HCT116 (cell line): ENCODE results near the gene SLC39A1. TPM values are rescaled to one million over a fixed set of nuclear protein-coding genes. Genes with fewer than 3 reads are reported as not detected.

Experiments used
- ATAC-seq: fragments of 200-7000 bp; cut with Tn5 transposase; 2 replicates; pipeline ENCODE4 v1.9.1; 2020; ENCODE audit warnings: mild to moderate bottlenecking, moderate library complexity
- BruUV-seq: library from RNA; stranded (reverse); fragments of 400-500 nt; replicated peaks from 2 replicates; lab custom pipeline; 2021; lab: Mats Ljungman, UMichigan
- CTCF ChIA-PET: fragments of 300-600 bp; sonication (Branson Sonifier 250); formaldehyde crosslinking; loops from one replicate; lab custom pipeline; 2021; ENCODE audit warnings: antibody characterized with exemption; lab: Charles Lee
- POLR2A ChIA-PET: fragments of 300-600, 350-600 bp; sonication (Branson Sonifier 250); formaldehyde crosslinking; loops from one replicate; lab custom pipeline; 2021; ENCODE audit warnings: antibody characterized with exemption; lab: Charles Lee
- RAD21 ChIA-PET, 2 experiments: fragments of 300-600 bp; sonication (Branson Sonifier 250); formaldehyde crosslinking; loops; one replicate each; lab custom pipeline; 2023; ENCODE audit warnings: low total read pairs in 2 of 2; ENCODE audit not compliant: uncharacterized antibody in 2 of 2, unreplicated experiment in 2 of 2, low non-redundant PET in 1 of 2; lab: Charles Lee
- DNase-seq: peaks from one replicate; pipeline ENCODE4 v3.0.0-alpha.2; 2010; ENCODE audit warnings: low read depth, low spot score
- H2AFZ ChIP-seq: fragments of 200-600 bp; shearing (Covaris generic), sonication (generic); 2 replicates; pipeline ENCODE4 v1.6.1; 2017; ENCODE audit warnings: low read depth, mixed run types, mixed read lengths, antibody characterized with exemption, low read length; ENCODE audit not compliant: poor library complexity, severe bottlenecking
- H3K27ac ChIP-seq: 2 replicates; pipeline ENCODE4 v1.5.1; 2012; ENCODE audit warnings: low read depth, low read length
- H3K27me3 ChIP-seq: fragments of 200-600 bp; sonication (generic); 2 replicates; pipeline ENCODE4 v1.6.1; 2016; ENCODE audit warnings: mixed run types, low read length, mixed read lengths; ENCODE audit not compliant: insufficient read depth
- H3K36me3 ChIP-seq, 2 experiments: fragments of 200-500 bp in 1 of 2; fragments of 200-600 bp in 1 of 2; sonication (Bioruptor generic) in 1 of 2; sonication (generic) in 1 of 2; 2 replicates each; pipeline versions ENCODE4 v1.5.1 to v1.6.1; 2014 to 2016; ENCODE audit warnings: low read length in 2 of 2, inconsistent platforms in 1 of 2, mixed read lengths in 1 of 2, mixed run types in 1 of 2; ENCODE audit not compliant: insufficient read depth in 2 of 2, control insufficient read depth in 1 of 2
- H3K4me1 ChIP-seq, 2 experiments: fragments of 200-600 bp in 1 of 2; sonication (generic) in 1 of 2; 2 replicates each; pipeline versions ENCODE4 v1.5.1 to v1.6.1; 2012 to 2017; ENCODE audit warnings: low read length in 2 of 2, inconsistent platforms in 1 of 2, mild to moderate bottlenecking in 1 of 2, mixed read lengths in 1 of 2, mixed run types in 1 of 2, moderate library complexity in 1 of 2; ENCODE audit not compliant: insufficient read depth in 2 of 2, control insufficient read depth in 1 of 2
- H3K4me2 ChIP-seq: fragments of 200-600 bp; sonication (generic); 2 replicates; pipeline ENCODE4 v1.6.1; 2017; ENCODE audit warnings: mixed run types, low read length, mixed read lengths
- H3K4me3 ChIP-seq, 2 experiments: fragments of 200-600 bp in 1 of 2; sonication (generic) in 1 of 2; replicated peaks in 1 of 2; 2 replicates each; pipeline ENCODE4 v1.5.1; 2011 to 2016; ENCODE audit warnings: low read length in 2 of 2, control low read depth in 1 of 2, low read depth in 1 of 2, mild to moderate bottlenecking in 1 of 2, mixed read lengths in 1 of 2, mixed run types in 1 of 2
- H3K79me2 ChIP-seq: fragments of 200-600 bp; sonication (generic); 2 replicates; pipeline ENCODE4 v1.6.1; 2017; ENCODE audit warnings: mild to moderate bottlenecking, mixed run types, low read length, moderate library complexity, mixed read lengths; ENCODE audit not compliant: insufficient read depth
- H3K9ac ChIP-seq: fragments of 200-600 bp; sonication (generic); 2 replicates; pipeline ENCODE4 v1.6.1; 2016; ENCODE audit warnings: low read length, mixed read lengths
- H3K9me2 ChIP-seq: fragments of 200-600 bp; sonication (generic), shearing (Covaris generic); 2 replicates; pipeline ENCODE4 v1.6.1; 2017; ENCODE audit warnings: mixed run types, mild to moderate bottlenecking, moderate library complexity; ENCODE audit not compliant: insufficient read depth
- H3K9me3 ChIP-seq, 2 experiments: fragments of 200-500 bp in 1 of 2; fragments of 200-600 bp in 1 of 2; sonication (Bioruptor generic) in 1 of 2; sonication (generic) in 1 of 2; 2 replicates each; pipeline ENCODE4 v1.6.1; 2014 to 2017; ENCODE audit warnings: low read length in 2 of 2, mixed read lengths in 2 of 2, inconsistent platforms in 1 of 2, low read depth in 1 of 2, mild to moderate bottlenecking in 1 of 2, mixed run types in 1 of 2, moderate library complexity in 1 of 2; ENCODE audit not compliant: control insufficient read depth in 1 of 2, insufficient read depth in 1 of 2
- H4K20me1 ChIP-seq: fragments of 200-600 bp; sonication (generic), shearing (Covaris generic); 2 replicates; pipeline ENCODE4 v1.6.1; 2017; ENCODE audit warnings: mixed run types, mild to moderate bottlenecking, moderate library complexity; ENCODE audit not compliant: insufficient read depth
- CBX3 ChIP-seq: IDR thresholded peaks from 2 replicates; pipeline ENCODE4 v1.6.1; 2012; ENCODE audit warnings: low read depth
- CEBPB ChIP-seq: IDR thresholded peaks from 2 replicates; pipeline ENCODE4 v1.6.1; 2012; ENCODE audit warnings: low read depth
- EGR1 ChIP-seq: IDR thresholded peaks from 2 replicates; pipeline ENCODE4 v1.6.1; 2012; ENCODE audit warnings: low read depth
- ELF1 ChIP-seq: IDR thresholded peaks from 2 replicates; pipeline ENCODE4 v1.6.1; 2012; ENCODE audit warnings: low read depth, borderline replicate concordance
- EZH2phosphoT487 ChIP-seq: fragments of 200-600 bp; IDR thresholded peaks from 2 replicates; pipeline ENCODE4 v1.6.1; 2018; ENCODE audit warnings: antibody characterized with exemption, borderline replicate concordance
- FOSL1 ChIP-seq: IDR thresholded peaks from 2 replicates; pipeline ENCODE4 v1.6.1; 2012; ENCODE audit warnings: low read depth
- JUND ChIP-seq: IDR thresholded peaks from 2 replicates; pipeline ENCODE4 v1.6.1; 2012
- POLR2A ChIP-seq: IDR thresholded peaks from 2 replicates; pipeline ENCODE4 v1.7.0; 2011; ENCODE audit warnings: borderline replicate concordance; ENCODE audit not compliant: insufficient read depth, insufficient read length; ENCODE audit errors: extremely low read depth
- POLR2AphosphoS5 ChIP-seq: IDR thresholded peaks from 2 replicates; pipeline ENCODE4 v1.6.1; 2011; ENCODE audit warnings: mild to moderate bottlenecking, low read depth, low read length, moderate library complexity
- SP1 ChIP-seq: IDR thresholded peaks from 2 replicates; pipeline ENCODE4 v1.6.1; 2012; ENCODE audit warnings: low read depth
- SRF ChIP-seq: IDR thresholded peaks from 2 replicates; pipeline ENCODE4 v1.6.1; 2012; ENCODE audit warnings: low read depth
- TCF7L2 ChIP-seq: IDR thresholded peaks from 2 replicates; pipeline ENCODE4 v1.7.0; 2011; ENCODE audit warnings: borderline replicate concordance, inconsistent platforms; ENCODE audit not compliant: insufficient read depth, insufficient read length; ENCODE audit errors: extremely low read depth
- ZFX ChIP-seq: fragments of 450-650 bp; IDR thresholded peaks from 2 replicates; pipeline ENCODE4 v1.6.1; 2017
- ZNF274 ChIP-seq: fragments of 200-500 bp; sonication (Bioruptor generic); IDR thresholded peaks from 2 replicates; pipeline ENCODE4 v1.6.1; 2014; ENCODE audit warnings: mild to moderate bottlenecking, low read depth, low read length, inconsistent platforms
- intact Hi-C: fragments of 100-400 bp; cut with micrococcal nuclease; formaldehyde crosslinking; loops from 2 replicates; pipeline ENCODE4 v1.10.0; 2022
- total RNA-seq: library from RNA; stranded (reverse); gene quantifications from one replicate; pipeline ENCODE4 v1.2.1, GENCODE V29; 2021; ENCODE audit not compliant: unreplicated experiment
- TF ChIP-seq, protein P1 (sequence below): IDR thresholded peaks from 2 replicates; pipeline ENCODE4 v1.6.1; 2012
- TF ChIP-seq, protein P2 (sequence below): IDR thresholded peaks from 2 replicates; pipeline ENCODE4 v1.6.1; 2012
- TF ChIP-seq, protein P3 (sequence below): IDR thresholded peaks from 2 replicates; pipeline ENCODE4 v1.6.1; 2012; ENCODE audit warnings: low read depth

Gene SLC39A1
- total RNA-seq, 1 experiment from 2014 or later, result 51.5 TPM

DNA sequence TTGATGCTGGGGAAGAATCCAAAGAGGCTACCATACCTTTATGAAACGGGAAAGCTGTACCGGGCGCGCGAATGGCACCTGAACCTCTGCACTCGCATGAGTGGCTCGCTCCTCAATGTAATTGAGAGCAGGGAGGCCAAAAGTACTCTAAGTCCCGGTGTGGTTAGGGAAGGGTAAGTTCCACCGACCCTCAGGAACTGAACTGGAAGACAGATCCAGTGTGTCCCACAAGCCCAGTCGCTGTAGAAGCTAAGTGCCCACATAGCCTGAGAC is 41.6 kb downstream of the SLC39A1 start:
- Histone ChIP-seq H3K36me3 (peaks cover 0 to 4% of the 10 kb centered on the region in 2 experiments; a peak in 1 of 4 replicates), H3K79me2 (peaks cover 55% of the 10 kb centered on the region), H3K4me1 (peaks cover 16 to 33% of the 10 kb centered on the region in 2 experiments), H3K4me2 (peak overlapping the region; percentile 93), H3K27me3 (no peaks in the 10 kb centered on the region), H3K9me3 (no peaks in the 10 kb centered on the region), H2AFZ (no peak overlapping the region), H4K20me1 (0 out of 2 replicates have a peak, but pooled peaks cover 2% of the 10 kb centered on the region), H3K9ac (peak overlapping the region; percentile 85), H3K4me3 (peak overlapping the region; percentile 76 to 85), H3K9me2 (no peaks in the 10 kb centered on the region), H3K27ac (peak overlapping the region; percentile 54)
- DNase-seq, result no peak
- intact Hi-C loops, result no loop called here
- CTCF ChIA-PET, result no interaction called here
- no peak for ATAC-seq
- TF ChIP-seq ELF1, result no peak
- no peak for TF ChIP-seq TCF7L2
- no peak for TF ChIP-seq POLR2AphosphoS5
- TF ChIP-seq EZH2phosphoT487, result no peak
- TF ChIP-seq SP1, result no peak
- TF ChIP-seq CBX3, result no peak
- no peak for TF ChIP-seq SRF
- TF ChIP-seq FOSL1, result no peak
- TF ChIP-seq, protein P1, sequence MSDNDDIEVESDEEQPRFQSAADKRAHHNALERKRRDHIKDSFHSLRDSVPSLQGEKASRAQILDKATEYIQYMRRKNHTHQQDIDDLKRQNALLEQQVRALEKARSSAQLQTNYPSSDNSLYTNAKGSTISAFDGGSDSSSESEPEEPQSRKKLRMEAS, result no peak
- no peak for TF ChIP-seq CEBPB
- no peak for TF ChIP-seq EGR1
- TF ChIP-seq ZNF274, result no peak
- TF ChIP-seq, protein P2, sequence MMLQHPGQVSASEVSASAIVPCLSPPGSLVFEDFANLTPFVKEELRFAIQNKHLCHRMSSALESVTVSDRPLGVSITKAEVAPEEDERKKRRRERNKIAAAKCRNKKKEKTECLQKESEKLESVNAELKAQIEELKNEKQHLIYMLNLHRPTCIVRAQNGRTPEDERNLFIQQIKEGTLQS, result no peak
- TF ChIP-seq, protein P3, sequence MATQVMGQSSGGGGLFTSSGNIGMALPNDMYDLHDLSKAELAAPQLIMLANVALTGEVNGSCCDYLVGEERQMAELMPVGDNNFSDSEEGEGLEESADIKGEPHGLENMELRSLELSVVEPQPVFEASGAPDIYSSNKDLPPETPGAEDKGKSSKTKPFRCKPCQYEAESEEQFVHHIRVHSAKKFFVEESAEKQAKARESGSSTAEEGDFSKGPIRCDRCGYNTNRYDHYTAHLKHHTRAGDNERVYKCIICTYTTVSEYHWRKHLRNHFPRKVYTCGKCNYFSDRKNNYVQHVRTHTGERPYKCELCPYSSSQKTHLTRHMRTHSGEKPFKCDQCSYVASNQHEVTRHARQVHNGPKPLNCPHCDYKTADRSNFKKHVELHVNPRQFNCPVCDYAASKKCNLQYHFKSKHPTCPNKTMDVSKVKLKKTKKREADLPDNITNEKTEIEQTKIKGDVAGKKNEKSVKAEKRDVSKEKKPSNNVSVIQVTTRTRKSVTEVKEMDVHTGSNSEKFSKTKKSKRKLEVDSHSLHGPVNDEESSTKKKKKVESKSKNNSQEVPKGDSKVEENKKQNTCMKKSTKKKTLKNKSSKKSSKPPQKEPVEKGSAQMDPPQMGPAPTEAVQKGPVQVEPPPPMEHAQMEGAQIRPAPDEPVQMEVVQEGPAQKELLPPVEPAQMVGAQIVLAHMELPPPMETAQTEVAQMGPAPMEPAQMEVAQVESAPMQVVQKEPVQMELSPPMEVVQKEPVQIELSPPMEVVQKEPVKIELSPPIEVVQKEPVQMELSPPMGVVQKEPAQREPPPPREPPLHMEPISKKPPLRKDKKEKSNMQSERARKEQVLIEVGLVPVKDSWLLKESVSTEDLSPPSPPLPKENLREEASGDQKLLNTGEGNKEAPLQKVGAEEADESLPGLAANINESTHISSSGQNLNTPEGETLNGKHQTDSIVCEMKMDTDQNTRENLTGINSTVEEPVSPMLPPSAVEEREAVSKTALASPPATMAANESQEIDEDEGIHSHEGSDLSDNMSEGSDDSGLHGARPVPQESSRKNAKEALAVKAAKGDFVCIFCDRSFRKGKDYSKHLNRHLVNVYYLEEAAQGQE, result no peak
- no peak for TF ChIP-seq ZFX
- TF ChIP-seq POLR2A, result no peak
- no peak for TF ChIP-seq JUND
- RAD21 ChIA-PET, result no interaction called here
- POLR2A ChIA-PET, result no interaction called here
- BruUV-seq, result TSS peak; percentile 46
